HepG2 (cell line): ENCODE data around the gene SUMO4. TPM values are rescaled to one million over a fixed set of nuclear protein-coding genes. Genes with fewer than 3 reads are reported as not detected.
A peak's percentile ranks its signal among the peaks of the same experiment; 100 is the strongest.
"Not testable (repeated sequence)": the region's sequence is repeated elsewhere in the genome, so short reads cannot be mapped to it uniquely, and the experiment has no call there.

Experiments
- FOXA3 ChIP-seq: IDR thresholded peaks from 2 replicates; pipeline ENCODE4 v1.6.1; 2016; ENCODE audit warnings: missing genetic modification reagents, missing compliant biosample characterization
- SALL1 ChIP-seq: sonication (generic); formaldehyde crosslinking; IDR thresholded peaks from 2 replicates; pipeline ENCODE4 v1.8.0; 2022; ENCODE audit warnings: mild to moderate bottlenecking, missing genetic modification reagents
- TBX2 ChIP-seq: sonication (generic); formaldehyde crosslinking; IDR thresholded peaks from 2 replicates; pipeline ENCODE4 v1.5.0; 2020; ENCODE audit warnings: missing genetic modification reagents, mild to moderate bottlenecking, borderline replicate concordance
- polyA plus RNA-seq, 8 experiments: library from polyadenylated mRNA; depleted of rRNA in 3 of 8; stranded (reverse) in 7 of 8; unstranded in 1 of 8; fragments of >200 nt; fragmentation: Illumina TruSeq in 4 of 8; extraction: Trizol in 4 of 8; gene quantifications; 2 replicates each; pipeline versions ENCODE4 v1.2.1 to v1.2.3, GENCODE V29; 2011 to 2016; ENCODE audit warnings: low read depth in 4 of 8, missing spikeins in 1 of 8, mixed read lengths in 1 of 8; ENCODE audit not compliant: insufficient read depth in 1 of 8
- total RNA-seq, 5 experiments: library from RNA; depleted of rRNA; stranded (reverse); fragments of >200 nt; fragmentation: Illumina TruSeq; extraction: Trizol; gene quantifications; 2 replicates each; pipeline ENCODE4 v1.2.3, GENCODE V29; 2016; ENCODE audit warnings: low read depth in 1 of 5
- TF ChIP-seq, protein P1 (sequence below): IDR thresholded peaks from 2 replicates; pipeline ENCODE4 v1.6.1; 2016; ENCODE audit warnings: control low read depth
- TF ChIP-seq, protein P2 (sequence below): IDR thresholded peaks from 2 replicates; pipeline ENCODE4 v1.6.1; 2018; ENCODE audit warnings: missing genetic modification reagents, mild to moderate bottlenecking, missing compliant biosample characterization
- TF ChIP-seq, protein P3 (sequence below): sonication (generic); IDR thresholded peaks from 2 replicates; pipeline ENCODE4 v1.6.1; 2016; ENCODE audit warnings: low read depth, borderline replicate concordance
- TF ChIP-seq, protein P4 (sequence below): sonication (generic); formaldehyde crosslinking; IDR thresholded peaks from 2 replicates; pipeline ENCODE4 v1.8.0; 2022; ENCODE audit warnings: missing genetic modification reagents, mild to moderate bottlenecking, moderate library complexity, borderline replicate concordance
- TF ChIP-seq, protein P5 (sequence below), 2 experiments: fragments of 450-650 bp in 1 of 2; sonication (generic) in 1 of 2; formaldehyde crosslinking in 1 of 2; IDR thresholded peaks; 2 replicates each; pipeline versions ENCODE4 v1.6.1 to v1.8.0; 2016 to 2022; ENCODE audit warnings: antibody characterized with exemption in 1 of 2, mild to moderate bottlenecking in 1 of 2, missing genetic modification reagents in 1 of 2

Gene SUMO4
- total and polyA plus RNA-seq, 2 of the 13 experiments (the other 11 are each of a cell fraction or from before 2014, with no cell fraction given) = 0.22 to 1.2 TPM

DNA sequence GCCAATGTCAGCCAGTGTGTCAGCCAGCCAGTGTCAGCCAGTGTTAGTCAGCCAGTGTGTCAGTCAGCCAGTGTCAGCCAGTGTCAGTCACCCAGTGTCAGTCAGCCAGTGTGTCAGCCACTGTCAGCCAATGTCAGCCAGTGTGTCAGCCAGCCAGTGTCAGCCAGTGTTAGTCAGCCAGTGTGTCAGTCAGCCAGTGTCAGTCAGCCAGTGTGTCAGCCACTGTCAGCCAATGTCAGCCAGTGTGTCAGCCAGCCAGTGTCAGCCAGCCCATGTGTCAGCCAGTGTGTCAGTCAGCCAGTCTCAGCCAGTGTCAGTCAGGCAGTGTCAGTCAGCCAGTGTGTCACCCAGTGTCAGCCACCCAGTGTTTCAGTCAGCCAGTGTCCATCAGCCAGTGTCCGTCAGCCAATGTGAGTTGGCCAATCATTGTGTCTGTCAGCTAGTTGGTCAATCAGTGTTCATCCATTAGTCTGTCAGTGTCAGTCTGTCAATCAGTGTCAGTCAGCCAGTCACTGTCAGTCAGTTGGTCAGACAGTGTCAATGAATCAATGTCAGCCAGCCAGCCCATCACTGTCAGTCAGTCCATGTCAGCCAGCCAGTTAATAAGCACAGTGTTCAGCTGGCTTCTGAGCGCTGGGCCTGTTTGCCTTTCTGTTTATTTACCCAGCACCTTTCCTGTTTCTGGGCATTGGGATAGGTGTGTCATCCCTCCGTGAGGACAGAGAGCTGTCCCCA, 44.5 kb downstream of the SUMO4 start (continued):
- TF ChIP-seq TBX2 (CRISPR knock-in tag) = peak; percentile 72; the same call in 1 of the 2 replicates
- TF ChIP-seq, protein P1, sequence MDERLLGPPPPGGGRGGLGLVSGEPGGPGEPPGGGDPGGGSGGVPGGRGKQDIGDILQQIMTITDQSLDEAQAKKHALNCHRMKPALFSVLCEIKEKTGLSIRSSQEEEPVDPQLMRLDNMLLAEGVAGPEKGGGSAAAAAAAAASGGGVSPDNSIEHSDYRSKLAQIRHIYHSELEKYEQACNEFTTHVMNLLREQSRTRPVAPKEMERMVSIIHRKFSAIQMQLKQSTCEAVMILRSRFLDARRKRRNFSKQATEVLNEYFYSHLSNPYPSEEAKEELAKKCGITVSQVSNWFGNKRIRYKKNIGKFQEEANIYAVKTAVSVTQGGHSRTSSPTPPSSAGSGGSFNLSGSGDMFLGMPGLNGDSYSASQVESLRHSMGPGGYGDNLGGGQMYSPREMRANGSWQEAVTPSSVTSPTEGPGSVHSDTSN (CRISPR knock-in tag) = peak; percentile 79
- TF ChIP-seq, protein P2, sequence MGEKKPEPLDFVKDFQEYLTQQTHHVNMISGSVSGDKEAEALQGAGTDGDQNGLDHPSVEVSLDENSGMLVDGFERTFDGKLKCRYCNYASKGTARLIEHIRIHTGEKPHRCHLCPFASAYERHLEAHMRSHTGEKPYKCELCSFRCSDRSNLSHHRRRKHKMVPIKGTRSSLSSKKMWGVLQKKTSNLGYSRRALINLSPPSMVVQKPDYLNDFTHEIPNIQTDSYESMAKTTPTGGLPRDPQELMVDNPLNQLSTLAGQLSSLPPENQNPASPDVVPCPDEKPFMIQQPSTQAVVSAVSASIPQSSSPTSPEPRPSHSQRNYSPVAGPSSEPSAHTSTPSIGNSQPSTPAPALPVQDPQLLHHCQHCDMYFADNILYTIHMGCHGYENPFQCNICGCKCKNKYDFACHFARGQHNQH = peak; percentile 99
- TF ChIP-seq, protein P3, sequence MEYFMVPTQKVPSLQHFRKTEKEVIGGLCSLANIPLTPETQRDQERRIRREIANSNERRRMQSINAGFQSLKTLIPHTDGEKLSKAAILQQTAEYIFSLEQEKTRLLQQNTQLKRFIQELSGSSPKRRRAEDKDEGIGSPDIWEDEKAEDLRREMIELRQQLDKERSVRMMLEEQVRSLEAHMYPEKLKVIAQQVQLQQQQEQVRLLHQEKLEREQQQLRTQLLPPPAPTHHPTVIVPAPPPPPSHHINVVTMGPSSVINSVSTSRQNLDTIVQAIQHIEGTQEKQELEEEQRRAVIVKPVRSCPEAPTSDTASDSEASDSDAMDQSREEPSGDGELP = peak; percentile 67; the same call in 1 of the 2 replicates
- TF ChIP-seq FOXA3 = peak; percentile 48
- peak; percentile 54; the same call in 1 of the 2 replicates for TF ChIP-seq SALL1 (CRISPR knock-in tag)
- TF ChIP-seq, protein P4, sequence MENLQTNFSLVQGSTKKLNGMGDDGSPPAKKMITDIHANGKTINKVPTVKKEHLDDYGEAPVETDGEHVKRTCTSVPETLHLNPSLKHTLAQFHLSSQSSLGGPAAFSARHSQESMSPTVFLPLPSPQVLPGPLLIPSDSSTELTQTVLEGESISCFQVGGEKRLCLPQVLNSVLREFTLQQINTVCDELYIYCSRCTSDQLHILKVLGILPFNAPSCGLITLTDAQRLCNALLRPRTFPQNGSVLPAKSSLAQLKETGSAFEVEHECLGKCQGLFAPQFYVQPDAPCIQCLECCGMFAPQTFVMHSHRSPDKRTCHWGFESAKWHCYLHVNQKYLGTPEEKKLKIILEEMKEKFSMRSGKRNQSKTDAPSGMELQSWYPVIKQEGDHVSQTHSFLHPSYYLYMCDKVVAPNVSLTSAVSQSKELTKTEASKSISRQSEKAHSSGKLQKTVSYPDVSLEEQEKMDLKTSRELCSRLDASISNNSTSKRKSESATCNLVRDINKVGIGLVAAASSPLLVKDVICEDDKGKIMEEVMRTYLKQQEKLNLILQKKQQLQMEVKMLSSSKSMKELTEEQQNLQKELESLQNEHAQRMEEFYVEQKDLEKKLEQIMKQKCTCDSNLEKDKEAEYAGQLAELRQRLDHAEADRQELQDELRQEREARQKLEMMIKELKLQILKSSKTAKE (CRISPR knock-in tag) = peak; percentile 14; the same call in 1 of the 2 replicates
- TF ChIP-seq, protein P5, sequence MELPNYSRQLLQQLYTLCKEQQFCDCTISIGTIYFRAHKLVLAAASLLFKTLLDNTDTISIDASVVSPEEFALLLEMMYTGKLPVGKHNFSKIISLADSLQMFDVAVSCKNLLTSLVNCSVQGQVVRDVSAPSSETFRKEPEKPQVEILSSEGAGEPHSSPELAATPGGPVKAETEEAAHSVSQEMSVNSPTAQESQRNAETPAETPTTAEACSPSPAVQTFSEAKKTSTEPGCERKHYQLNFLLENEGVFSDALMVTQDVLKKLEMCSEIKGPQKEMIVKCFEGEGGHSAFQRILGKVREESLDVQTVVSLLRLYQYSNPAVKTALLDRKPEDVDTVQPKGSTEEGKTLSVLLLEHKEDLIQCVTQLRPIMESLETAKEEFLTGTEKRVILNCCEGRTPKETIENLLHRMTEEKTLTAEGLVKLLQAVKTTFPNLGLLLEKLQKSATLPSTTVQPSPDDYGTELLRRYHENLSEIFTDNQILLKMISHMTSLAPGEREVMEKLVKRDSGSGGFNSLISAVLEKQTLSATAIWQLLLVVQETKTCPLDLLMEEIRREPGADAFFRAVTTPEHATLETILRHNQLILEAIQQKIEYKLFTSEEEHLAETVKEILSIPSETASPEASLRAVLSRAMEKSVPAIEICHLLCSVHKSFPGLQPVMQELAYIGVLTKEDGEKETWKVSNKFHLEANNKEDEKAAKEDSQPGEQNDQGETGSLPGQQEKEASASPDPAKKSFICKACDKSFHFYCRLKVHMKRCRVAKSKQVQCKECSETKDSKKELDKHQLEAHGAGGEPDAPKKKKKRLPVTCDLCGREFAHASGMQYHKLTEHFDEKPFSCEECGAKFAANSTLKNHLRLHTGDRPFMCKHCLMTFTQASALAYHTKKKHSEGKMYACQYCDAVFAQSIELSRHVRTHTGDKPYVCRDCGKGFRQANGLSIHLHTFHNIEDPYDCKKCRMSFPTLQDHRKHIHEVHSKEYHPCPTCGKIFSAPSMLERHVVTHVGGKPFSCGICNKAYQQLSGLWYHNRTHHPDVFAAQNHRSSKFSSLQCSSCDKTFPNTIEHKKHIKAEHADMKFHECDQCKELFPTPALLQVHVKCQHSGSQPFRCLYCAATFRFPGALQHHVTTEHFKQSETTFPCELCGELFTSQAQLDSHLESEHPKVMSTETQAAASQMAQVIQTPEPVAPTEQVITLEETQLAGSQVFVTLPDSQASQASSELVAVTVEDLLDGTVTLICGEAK (IDR thresholded peaks at IDR 0.05) = not testable (repeated sequence)
- TF ChIP-seq, protein P5 (CRISPR knock-in tag; IDR thresholded peaks at IDR 0.05) = 0 out of 2 replicates have a peak, but pooled peaks have one; percentile 35
